Ectodermal cell (in vitro differentiated cells): ENCODE data around the gene DENND10.
"Not testable (repeated sequence)": the region's sequence is repeated elsewhere in the genome, so short reads cannot be mapped to it uniquely, and the experiment has no call there.

Experiments
- H3K27ac ChIP-seq: 2 replicates; pipeline ENCODE4 v1.7.0; 2013; ENCODE audit warnings: mild to moderate bottlenecking, low read depth, low read length; ENCODE audit not compliant: insufficient read depth, poor library complexity, severe bottlenecking
- H3K27me3 ChIP-seq: 2 replicates; pipeline ENCODE4 v1.7.0; 2013; ENCODE audit warnings: mild to moderate bottlenecking, low read length; ENCODE audit not compliant: insufficient read depth, control insufficient read depth, poor library complexity, severe bottlenecking
- H3K36me3 ChIP-seq: one replicate; pipeline ENCODE4 v1.7.0; 2013; ENCODE audit warnings: low read length; ENCODE audit not compliant: control insufficient read depth, insufficient read depth
- H3K4me1 ChIP-seq: one replicate; pipeline ENCODE4 v1.7.0; 2013; ENCODE audit warnings: low read length; ENCODE audit not compliant: control insufficient read depth, insufficient read depth
- H3K4me3 ChIP-seq: 2 replicates; pipeline ENCODE4 v1.7.0; 2013; ENCODE audit warnings: low read depth, low read length, control low read depth; ENCODE audit not compliant: insufficient read depth
- H3K9me3 ChIP-seq: 2 replicates; pipeline ENCODE4 v1.7.0; 2013; ENCODE audit warnings: mild to moderate bottlenecking, low read length, moderate library complexity; ENCODE audit not compliant: control insufficient read depth
- WGBS, 2 experiments: methylation state at CpG; one replicate each; pipeline ENCODE4 v1.1.7; 2013; ENCODE audit warnings: missing lambda C conversion rate in 2 of 2; 5-methylcytosine and 5-hydroxymethylcytosine counted together

Gene DENND10

GRCh38 chr10:119166564-119166963 is 62.7 kb downstream of the DENND10 start:
- H3K36me3 ChIP-seq = peaks cover 23% of the 10 kb centered on the region
- H3K27ac ChIP-seq = no peak overlapping the region
- WGBS, 2 experiments = 65 to 67% methylated on average over 8 of the region's 8 CpGs
- no peaks in the 10 kb centered on the region for H3K4me1 ChIP-seq
- no peaks in the 10 kb centered on the region for H3K27me3 ChIP-seq
- no peaks in the 10 kb centered on the region for H3K9me3 ChIP-seq
- no peak overlapping the region for H3K4me3 ChIP-seq

GRCh38 chr10:119167041-119167440 is 63.1 kb downstream of the DENND10 start:
- WGBS, 2 experiments = 75 to 77% methylated on average over 8 of the region's 8 CpGs
- peaks cover 26% of the 10 kb centered on the region for H3K36me3 ChIP-seq

GRCh38 chr10:119174109-119174508 is 70.2 kb downstream of the DENND10 start:
- H3K9me3 ChIP-seq = no peaks in the 10 kb centered on the region
- peaks cover 49% of the 10 kb centered on the region for H3K36me3 ChIP-seq
- H3K4me3 ChIP-seq = no peak overlapping the region
- H3K4me1 ChIP-seq = peaks cover 7% of the 10 kb centered on the region
- no peaks in the 10 kb centered on the region for H3K27me3 ChIP-seq
- 91 to 94% methylated on average over 2 of the region's 2 CpGs for WGBS, 2 experiments
- no peak overlapping the region for H3K27ac ChIP-seq

More at GRCh38 chr10:119167041-119167440, 63.1 kb downstream of the DENND10 start:
- Histone ChIP-seq H3K4me1 (no peaks in the 10 kb centered on the region), H3K27ac (no peak overlapping the region), H3K27me3 (no peaks in the 10 kb centered on the region), H3K9me3 (no peaks in the 10 kb centered on the region), H3K4me3 (no peak overlapping the region)

DNA sequence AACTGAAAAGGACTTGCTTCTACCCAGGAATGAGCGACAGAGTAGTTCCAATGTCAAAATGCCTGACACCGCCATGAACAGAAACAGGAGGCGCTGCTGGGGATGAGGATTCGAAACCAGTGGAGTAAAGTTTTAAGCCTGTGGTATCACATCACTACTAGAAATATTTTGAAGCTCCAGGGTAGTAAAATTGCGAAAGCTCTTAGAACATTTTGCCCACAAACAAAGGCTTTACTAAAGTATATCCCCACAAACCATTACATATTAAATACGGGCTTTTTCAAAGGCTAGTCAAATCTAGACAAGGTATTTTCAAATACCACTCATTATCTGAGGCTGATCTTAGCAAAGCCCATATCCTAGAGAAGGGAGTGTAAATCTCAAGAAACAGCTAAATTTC is 72.3 kb downstream of the DENND10 start:
- H3K4me1 ChIP-seq = peaks cover 7% of the 10 kb centered on the region
- peaks cover 30% of the 10 kb centered on the region for H3K36me3 ChIP-seq
- no peak overlapping the region for H3K27ac ChIP-seq
- WGBS, 2 experiments = 94 to 95% methylated on average over 6 of the region's 6 CpGs
- no peaks in the 10 kb centered on the region for H3K27me3 ChIP-seq
- H3K9me3 ChIP-seq = no peaks in the 10 kb centered on the region
- no peak overlapping the region for H3K4me3 ChIP-seq

DNA sequence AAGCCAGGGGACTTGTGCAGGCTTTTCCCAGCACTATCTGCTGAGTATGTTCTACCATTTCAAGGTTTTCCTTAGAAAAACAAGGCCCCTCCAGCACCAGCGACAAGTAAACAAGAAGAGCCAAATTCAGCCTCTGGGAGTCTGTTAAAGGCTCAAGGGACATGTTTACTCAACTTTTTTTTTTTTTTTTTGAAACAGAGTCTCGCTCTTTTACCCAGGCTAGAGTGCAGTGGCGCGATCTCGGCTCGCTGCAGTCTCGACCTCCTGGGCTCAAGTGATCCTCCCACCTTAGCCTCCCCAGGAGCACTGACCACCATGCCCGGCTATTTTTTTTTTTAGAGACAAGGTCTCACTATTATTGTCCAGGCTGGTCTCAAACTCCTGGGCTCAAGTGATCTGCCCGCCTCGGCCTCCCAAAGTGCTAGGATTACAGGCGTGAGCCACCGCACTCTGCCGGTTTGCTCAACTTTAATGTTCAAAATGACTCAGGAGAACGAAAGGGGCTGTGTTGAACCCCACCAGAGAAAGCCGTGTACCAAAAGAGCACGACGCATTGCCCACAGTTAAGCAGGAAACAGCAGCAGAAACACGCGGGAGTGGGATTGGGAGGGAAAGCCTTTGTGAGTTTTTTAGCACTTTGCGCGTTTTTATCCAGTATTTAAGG is 73.9 kb downstream of the DENND10 start:
- Histone ChIP-seq H3K9me3 (no peaks in the 10 kb centered on the region), H3K27me3 (no peaks in the 10 kb centered on the region), H3K4me3 (peak overlapping the region; percentile 64), H3K4me1 (peaks cover 7% of the 10 kb centered on the region), H3K36me3 (peaks cover 19% of the 10 kb centered on the region), H3K27ac (peak overlapping the region; percentile 44)
- 16 to 19% methylated on average over 21 of the region's 21 CpGs for WGBS, 2 experiments

DNA sequence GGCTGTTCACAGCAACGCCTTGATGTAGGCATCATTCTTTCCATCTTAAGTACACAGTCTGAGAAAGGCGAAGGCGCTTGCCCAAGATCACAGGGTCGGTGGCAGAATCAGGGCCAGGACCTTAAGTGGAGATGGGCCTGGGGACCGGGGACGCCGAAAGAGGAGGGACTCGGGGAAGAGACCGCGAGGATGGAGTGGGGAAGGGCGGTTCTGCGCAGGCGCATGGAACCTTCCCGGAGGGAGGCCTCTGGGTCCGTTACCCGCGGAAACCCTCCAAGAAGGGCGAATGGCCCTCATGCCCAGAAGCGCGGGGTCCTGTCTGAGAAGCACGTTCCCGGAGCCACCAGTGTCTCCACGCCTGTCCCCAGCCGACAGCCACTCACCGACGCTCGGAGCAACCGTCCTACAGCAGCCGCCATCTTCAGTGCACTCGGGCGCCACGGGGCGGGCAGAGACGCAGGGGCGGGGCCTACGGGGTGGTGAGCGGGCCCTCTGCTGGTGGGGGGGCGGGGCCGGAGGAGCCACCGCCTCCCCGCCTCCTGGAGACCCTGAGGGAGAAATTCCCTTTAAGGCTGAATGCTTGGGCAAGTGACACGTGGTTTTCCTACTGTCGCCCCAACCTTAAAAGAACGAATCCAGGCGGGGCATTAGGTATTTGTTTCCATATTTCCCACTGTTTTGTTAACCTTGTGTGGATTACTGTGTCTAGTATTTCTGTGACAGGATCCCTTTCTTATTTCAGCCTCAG is 74.6 kb downstream of the DENND10 start, which contains the start of gene PRDX3:
Gene PRDX3, minus strand, starts transcription at position 441 of the 748 bp plus-strand sequence. Its CDS starts 22 bp downstream, at position 419.
- Histone ChIP-seq H3K9me3 (peaks cover under 1% of the 10 kb centered on the region), H3K4me1 (peaks cover 7% of the 10 kb centered on the region), H3K27ac (peak within 1 kb of the TSS; percentile 44), H3K4me3 (peak within 1 kb of the TSS; percentile 64), H3K27me3 (no peaks in the 10 kb centered on the region), H3K36me3 (peaks cover 12% of the 10 kb centered on the region)
- WGBS, 2 experiments = 0% methylated on average over 45 of the region's 45 CpGs

GRCh38 chr10:119180850-119181400 is 77.0 kb downstream of the DENND10 start:
- H3K9me3 ChIP-seq, H3K36me3 ChIP-seq, H3K27ac ChIP-seq, H3K4me1 ChIP-seq, H3K27me3 ChIP-seq, H3K4me3 ChIP-seq: not testable (repeated sequence)
- WGBS, 2 experiments = 93 to 94% methylated on average over 5 to 7 of the region's 7 CpGs

DNA sequence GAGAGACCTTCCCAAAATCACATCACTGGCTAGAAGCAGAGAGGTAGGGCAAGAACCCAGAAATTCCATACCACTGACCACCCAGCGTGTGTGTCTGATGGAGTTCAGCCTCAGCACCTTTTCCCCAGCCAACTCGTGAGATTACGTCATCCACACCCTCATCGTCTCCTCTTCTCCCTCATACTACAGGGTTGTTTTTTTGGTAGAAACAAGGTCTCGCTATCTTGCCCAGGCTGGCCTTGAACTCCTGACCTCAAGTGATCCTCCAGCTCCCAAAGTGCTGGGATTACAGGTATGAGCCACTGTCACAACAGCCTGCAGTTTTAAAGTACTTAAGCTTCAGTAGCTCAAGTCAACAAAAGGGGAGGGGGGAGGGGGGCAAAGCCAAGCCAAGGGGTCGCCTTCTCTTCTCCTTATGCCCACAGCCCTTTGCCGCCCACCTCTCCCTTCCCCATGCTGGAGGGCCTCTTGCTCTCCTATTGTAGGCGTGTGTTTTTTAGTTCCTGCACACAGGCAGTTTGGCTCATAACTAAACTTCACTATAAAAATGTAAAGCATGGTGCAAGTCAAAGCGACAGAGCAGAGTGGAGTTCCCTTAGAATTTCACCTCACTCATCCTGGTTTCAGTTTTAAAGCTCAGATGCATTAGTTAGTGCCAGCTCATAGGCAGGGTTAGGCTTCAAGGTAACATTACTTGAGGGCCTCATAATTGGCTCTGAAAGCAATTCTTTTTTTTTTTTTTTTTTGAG is 79.9 kb downstream of the DENND10 start:
- H3K4me1 ChIP-seq = no peaks in the 10 kb centered on the region
- H3K27me3 ChIP-seq = no peaks in the 10 kb centered on the region
- H3K36me3 ChIP-seq = no peaks in the 10 kb centered on the region
- H3K9me3 ChIP-seq = peaks cover 2% of the 10 kb centered on the region
- no peak overlapping the region for H3K4me3 ChIP-seq
- WGBS, 2 experiments = 92% methylated on average over 9 of the region's 9 CpGs
- H3K27ac ChIP-seq = no peak overlapping the region
